ENCODE results near the gene IFITM2.

The IFITM2 gene

GRCh38 chr11:280706-281485 is 26.7 kb upstream of the IFITM2 start:
- no peaks in the 10 kb centered on the region for H3K4me1 ChIP-seq
- no peak for DNase-seq
- H3K9me3 ChIP-seq, result no peaks in the 10 kb centered on the region
- no peak overlapping the region for H3K4me3 ChIP-seq (ENCODE audit: low read depth, low read length)
- no peaks in the 10 kb centered on the region for H3K36me3 ChIP-seq
- peaks cover 38% of the 10 kb centered on the region for H3K27me3 ChIP-seq
- TF ChIP-seq, protein P1, sequence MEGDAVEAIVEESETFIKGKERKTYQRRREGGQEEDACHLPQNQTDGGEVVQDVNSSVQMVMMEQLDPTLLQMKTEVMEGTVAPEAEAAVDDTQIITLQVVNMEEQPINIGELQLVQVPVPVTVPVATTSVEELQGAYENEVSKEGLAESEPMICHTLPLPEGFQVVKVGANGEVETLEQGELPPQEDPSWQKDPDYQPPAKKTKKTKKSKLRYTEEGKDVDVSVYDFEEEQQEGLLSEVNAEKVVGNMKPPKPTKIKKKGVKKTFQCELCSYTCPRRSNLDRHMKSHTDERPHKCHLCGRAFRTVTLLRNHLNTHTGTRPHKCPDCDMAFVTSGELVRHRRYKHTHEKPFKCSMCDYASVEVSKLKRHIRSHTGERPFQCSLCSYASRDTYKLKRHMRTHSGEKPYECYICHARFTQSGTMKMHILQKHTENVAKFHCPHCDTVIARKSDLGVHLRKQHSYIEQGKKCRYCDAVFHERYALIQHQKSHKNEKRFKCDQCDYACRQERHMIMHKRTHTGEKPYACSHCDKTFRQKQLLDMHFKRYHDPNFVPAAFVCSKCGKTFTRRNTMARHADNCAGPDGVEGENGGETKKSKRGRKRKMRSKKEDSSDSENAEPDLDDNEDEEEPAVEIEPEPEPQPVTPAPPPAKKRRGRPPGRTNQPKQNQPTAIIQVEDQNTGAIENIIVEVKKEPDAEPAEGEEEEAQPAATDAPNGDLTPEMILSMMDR (IDR thresholded peaks at IDR 0.05; ENCODE audit: low read depth, low read length), result no peak

DNA sequence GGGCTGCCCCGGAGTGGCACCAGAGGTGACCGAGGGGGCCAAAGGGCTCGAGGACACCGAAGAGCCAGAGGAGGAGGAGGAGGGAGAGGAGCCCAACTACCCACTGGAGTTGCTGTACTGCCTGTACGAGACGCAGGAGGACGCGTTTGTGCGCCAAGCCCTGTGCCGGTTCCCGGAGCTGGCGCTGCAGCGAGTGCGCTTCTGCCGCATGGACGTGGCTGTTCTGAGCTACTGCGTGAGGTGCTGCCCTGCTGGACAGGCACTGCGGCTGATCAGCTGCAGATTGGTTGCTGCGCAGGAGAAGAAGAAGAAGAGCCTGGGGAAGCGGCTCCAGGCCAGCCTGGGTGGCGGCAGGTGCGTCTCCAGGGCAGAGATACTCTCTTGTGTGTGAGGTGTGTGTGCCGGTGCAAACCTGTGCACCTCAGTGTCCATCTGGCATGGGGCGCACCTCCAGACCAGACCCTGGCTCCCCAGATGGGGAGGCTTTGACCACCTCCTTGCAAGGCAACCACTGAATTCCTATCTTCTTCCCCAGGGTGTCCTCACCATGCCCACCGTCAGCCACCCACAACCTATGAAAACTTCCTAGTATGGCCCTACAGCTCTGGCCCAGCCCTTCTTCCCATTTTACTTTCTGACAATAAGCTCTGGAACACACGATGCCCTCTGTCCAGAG is 26.0 kb upstream of the IFITM2 start:
- DNase-seq, result no peak
- H3K27me3 ChIP-seq, result peaks cover 38% of the 10 kb centered on the region
- no peaks in the 10 kb centered on the region for H3K9me3 ChIP-seq
- no peak overlapping the region for H3K4me3 ChIP-seq (ENCODE audit: low read depth, low read length)
- H3K36me3 ChIP-seq, result no peaks in the 10 kb centered on the region
- no peaks in the 10 kb centered on the region for H3K4me1 ChIP-seq
- TF ChIP-seq, protein P1 (IDR thresholded peaks at IDR 0.05; ENCODE audit: low read depth, low read length), result no peak

DNA sequence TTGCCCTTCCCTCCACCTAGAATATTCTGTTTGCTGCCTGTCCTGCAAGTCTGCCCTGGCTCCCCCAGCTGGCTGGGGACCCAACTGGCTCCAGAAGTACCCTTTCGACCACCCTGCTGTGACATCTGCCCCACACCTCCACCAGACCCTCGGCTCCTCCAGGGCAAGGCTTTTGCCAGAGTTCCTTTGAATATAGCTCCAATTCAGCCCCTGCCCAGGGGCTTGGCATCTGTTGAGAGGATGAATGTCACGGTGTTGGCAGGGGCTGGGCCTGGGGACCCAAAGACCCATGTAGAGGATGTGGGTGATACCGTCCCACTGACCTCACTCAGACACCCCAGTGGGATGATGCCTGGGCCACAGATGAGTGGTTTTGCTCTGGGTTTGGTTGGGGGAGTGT is 25.4 kb upstream of the IFITM2 start:
- H3K36me3 ChIP-seq, result no peaks in the 10 kb centered on the region
- peaks cover 38% of the 10 kb centered on the region for H3K27me3 ChIP-seq
- no peaks in the 10 kb centered on the region for H3K9me3 ChIP-seq
- no peak for DNase-seq
- H3K4me1 ChIP-seq, result no peaks in the 10 kb centered on the region
- H3K4me3 ChIP-seq (ENCODE audit: low read depth, low read length), result no peak overlapping the region
- TF ChIP-seq, protein P1 (IDR thresholded peaks at IDR 0.05; ENCODE audit: low read depth, low read length), result no peak

GRCh38 chr11:282630-283360 is 24.8 kb upstream of the IFITM2 start:
- TF ChIP-seq, protein P1 (IDR thresholded peaks at IDR 0.05; ENCODE audit: low read depth, low read length), result no peak
- Histone ChIP-seq H3K4me1 (no peaks in the 10 kb centered on the region), H3K27me3 (peaks cover 39% of the 10 kb centered on the region)

GRCh38 chr11:283405-284104 is 24.1 kb upstream of the IFITM2 start:
- Histone ChIP-seq H3K4me3 (ENCODE audit: low read depth, low read length) (no peak overlapping the region), H3K4me1 (no peaks in the 10 kb centered on the region), H3K9me3 (no peaks in the 10 kb centered on the region), H3K27me3 (peaks cover 46% of the 10 kb centered on the region), H3K36me3 (no peaks in the 10 kb centered on the region)
- TF ChIP-seq, protein P1 (IDR thresholded peaks at IDR 0.05; ENCODE audit: low read depth, low read length), result no peak
- DNase-seq, result no peak

More at GRCh38 chr11:282630-283360, 24.8 kb upstream of the IFITM2 start:
- no peak for DNase-seq
- H3K9me3 ChIP-seq, result no peaks in the 10 kb centered on the region
- H3K4me3 ChIP-seq (ENCODE audit: low read depth, low read length), result no peak overlapping the region
- H3K36me3 ChIP-seq, result no peaks in the 10 kb centered on the region

Data from BE2C (cell line).